NOMO-1 (cell line): ENCODE data around the gene TWF2.
A peak's percentile ranks its signal among the peaks of the same experiment; 100 is the strongest.

Experiments used
- DNase-seq, 2 experiments: peaks; one replicate each; lab custom pipeline; 2025; ENCODE audit not compliant: unreplicated experiment in 2 of 2; lab: John Stamatoyannopoulos, UW

TWF2 gene

DNA sequence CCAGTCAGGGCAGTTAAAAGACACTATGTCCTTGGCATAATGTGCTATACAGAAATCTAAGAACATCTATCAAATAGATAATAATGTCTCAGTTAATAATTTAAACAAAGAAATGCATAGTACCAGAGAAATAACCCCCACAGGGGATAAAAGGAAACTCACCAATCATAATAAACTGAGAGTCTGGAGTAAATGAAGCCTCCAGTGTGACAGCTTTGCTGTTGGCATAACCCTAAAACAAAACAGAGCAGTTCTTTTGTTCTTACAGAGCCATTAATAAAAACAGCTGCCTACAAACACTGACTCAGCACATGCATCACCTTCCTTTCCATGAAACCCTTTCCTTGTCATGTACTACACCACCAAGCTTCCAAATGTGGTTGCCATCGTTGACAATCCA, 20.1 kb upstream of the TWF2 start:
- DNase-seq = no peak

- DNase-seq = no peak
Measured at GRCh38 chr3:52257911-52258310, 19.0 kb upstream of the TWF2 start.

GRCh38 chr3:52256622-52257021, 17.7 kb upstream of the TWF2 start:
- DNase-seq = no peak

GRCh38 chr3:52256159-52256558, 17.2 kb upstream of the TWF2 start:
- DNase-seq = no peak

DNA sequence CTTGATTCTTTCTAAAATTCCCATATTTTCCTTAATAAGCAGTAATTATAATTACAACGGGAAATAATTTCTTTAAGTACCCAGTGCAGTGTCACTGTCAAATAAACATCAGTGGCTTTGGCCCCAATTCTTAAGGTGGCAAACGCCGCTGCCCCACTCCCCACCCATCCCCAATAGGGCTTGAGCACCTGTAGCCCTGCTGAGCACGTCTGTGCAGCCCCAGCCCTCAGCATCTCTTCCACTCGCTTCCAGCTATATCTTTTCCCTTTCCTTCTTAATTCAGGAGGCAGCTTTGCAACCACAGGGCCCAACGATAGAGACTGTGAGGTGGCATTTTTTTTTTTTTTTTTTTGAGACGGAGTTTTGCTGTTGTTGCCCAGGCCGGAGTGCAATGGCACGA, 15.7 kb upstream of the TWF2 start:
- no peak for DNase-seq

- DNase-seq = peak; percentile 77 to 86
Measured at GRCh38 chr3:52253314-52254304, 14.7 kb upstream of the TWF2 start.

DNA sequence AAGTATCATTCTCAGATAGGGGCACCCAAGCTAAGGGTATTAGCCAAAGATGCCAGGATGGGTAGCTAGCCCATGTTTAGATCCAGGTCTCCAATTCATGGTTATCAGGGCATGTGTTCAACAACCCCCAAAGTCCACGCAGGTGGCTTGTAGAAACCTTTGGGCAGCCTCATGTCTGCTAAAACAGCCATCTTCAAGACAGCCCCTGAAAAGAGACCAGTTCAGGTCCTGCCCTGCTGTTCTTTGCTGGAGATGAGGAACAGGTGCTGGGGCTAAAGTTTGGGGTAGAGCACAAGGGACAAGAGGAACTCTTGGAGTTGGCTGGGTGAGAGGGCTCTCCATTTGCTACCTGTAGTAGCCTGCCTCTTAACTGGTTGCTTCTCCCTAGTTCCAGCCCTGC, 11.2 kb upstream of the TWF2 start:
- DNase-seq = no peak

DNA sequence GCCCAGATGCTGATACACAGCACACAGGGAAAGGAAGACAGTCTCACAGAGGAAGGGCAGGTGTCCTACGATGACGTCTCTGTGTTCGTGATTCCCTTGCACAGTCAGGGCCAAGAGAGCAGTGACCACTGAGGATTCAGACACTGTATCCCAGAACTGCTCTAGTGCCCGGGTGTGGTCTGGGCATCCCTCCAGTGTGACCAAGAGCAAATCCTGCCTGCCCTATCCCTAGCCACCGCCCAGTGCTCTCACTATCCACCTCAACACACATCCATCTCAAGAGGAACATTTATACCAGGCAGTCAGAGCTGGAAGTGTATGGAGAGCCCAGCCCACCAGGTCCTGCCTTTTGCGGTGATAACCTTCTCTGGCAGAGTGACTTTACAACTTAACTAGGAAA, 10.7 kb upstream of the TWF2 start:
- no peak for DNase-seq

DNA sequence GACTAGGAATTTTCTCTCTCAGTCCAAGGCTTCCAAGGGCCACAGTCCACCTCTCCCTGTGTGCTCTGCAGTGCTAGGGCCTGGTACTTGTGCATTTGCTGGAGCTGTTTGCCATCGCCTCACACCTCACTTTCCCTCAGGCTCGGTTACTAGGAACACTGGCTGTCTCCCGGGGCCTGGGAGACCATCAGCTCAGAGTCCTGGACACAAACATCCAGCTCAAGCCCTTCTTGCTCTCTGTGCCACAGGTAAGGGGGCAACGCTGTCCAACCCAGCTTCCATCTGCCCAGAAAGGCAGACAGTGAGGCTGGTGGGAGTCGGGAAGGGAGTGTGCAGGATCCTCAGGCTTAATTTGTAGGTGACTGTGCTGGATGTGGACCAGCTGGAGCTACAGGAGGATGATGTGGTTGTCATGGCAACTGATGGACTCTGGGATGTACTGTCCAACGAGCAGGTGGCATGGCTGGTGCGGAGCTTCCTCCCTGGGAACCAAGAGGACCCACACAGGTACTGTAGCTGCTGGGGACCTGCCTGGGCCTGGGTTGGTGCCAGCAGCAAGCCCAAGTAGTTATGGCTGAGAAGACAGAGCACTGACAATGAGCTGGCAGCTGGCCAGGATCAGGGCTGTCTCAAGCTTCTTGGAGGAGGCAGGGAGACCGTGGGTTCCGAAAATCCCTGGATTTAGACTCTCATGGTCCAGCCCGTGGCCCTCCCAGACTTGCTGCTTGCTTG, 10.0 kb upstream of the TWF2 start:
- no peak for DNase-seq

DNA sequence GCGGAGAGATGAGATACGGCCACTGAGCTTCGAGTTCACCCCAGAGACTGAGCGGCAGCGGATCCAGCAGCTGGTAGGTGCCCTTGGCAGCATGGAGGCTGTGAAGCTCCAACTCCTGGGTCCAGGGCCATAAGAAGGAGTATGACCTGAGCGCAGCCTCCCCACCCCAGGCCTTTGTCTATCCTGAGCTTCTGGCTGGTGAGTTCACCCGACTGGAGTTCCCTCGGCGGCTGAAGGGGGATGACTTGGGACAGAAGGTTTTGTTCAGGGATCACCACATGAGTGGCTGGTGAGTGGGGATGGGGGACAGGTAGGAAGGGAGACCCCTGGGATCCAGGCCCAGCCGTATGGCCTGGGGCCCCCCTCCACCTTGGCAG, 9.2 kb upstream of the TWF2 start:
- no peak for DNase-seq

GRCh38 chr3:52247409-52248164, 8.6 kb upstream of the TWF2 start:
- peak in 1 of 2 experiments; percentile 35 for DNase-seq

GRCh38 chr3:52246728-52247408, 7.9 kb upstream of the TWF2 start:
- DNase-seq = peak; percentile 30 to 62

- DNase-seq = no peak
Measured at GRCh38 chr3:52246264-52246620, 7.3 kb upstream of the TWF2 start.

DNA sequence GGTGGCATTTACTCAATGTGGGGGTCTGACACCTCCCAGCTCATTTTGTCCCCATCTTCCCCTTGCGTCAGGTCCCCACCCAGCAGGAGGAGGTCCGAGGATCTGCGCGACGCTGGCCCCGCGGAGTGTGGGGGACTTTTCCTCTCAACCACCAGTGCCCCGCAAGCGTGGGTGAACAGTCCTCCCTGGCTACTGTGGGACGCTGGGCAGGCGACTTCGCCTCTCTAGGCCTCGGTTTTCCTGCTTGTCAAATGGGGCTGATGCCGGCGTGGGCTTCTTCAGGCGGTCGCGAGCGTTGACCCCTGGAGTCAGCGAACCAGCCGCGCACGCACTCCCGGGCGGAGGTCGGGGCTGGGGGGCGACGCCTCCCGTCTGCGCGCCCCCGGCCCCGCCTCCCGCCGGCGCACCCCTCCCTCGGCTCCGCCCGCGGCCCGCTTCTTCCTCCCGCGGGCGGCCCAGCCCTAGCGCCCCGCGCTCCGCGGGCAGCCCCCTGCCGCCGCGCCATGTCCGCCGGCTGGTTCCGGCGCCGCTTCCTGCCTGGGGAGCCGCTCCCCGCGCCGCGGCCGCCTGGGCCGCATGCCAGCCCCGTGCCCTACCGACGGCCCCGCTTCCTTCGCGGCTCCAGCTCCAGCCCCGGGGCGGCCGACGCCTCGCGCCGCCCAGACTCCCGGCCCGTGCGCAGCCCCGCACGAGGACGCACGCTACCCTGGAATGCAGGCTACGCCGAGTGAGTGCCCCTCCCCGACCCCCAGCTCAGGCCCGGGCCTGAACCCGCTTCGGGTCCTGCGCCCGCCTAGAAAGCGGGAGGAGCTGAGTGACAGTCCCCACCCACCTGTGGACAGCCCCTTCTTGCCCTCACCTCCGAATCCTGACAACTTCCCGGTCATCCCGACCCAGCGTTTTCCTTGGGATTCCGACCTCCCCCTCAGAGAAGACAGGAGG, 6.6 kb upstream of the TWF2 start, which contains the start of gene PPM1M:
Gene PPM1M, plus strand, starts transcription at position 438 of the 942 bp plus-strand sequence. Its CDS starts 66 bp downstream, at position 504.
- DNase-seq = peak in 1 of 2 experiments; percentile 20

GRCh38 chr3:52243791-52244628, 5.1 kb upstream of the TWF2 start:
- DNase-seq = peak; percentile 75 to 84

GRCh38 chr3:52242039-52242438, 3.1 kb upstream of the TWF2 start:
- DNase-seq = no peak

GRCh38 chr3:52240886-52241370, 2.0 kb upstream of the TWF2 start:
- no peak for DNase-seq
